Dermis blood vessel endothelial cell (primary cell): ENCODE measurements around the gene CELF1. TPM values are rescaled to one million over a fixed set of nuclear protein-coding genes. Genes with fewer than 3 reads are reported as not detected.
A peak's percentile ranks its signal among the peaks of the same experiment; 100 is the strongest.

Experiments
- DNase-seq: peaks from one replicate; pipeline ENCODE4 v3.0.0; 2010
- total RNA-seq: library from RNA; depleted of rRNA; stranded (reverse); fragments of >200 nt; gene quantifications from 2 replicates; pipeline ENCODE4 v1.2.3, GENCODE V29; 2014

CELF1 gene
- total RNA-seq, 1 donor from 2014 or later, result 97.0 TPM

GRCh38 chr11:47480762-47481161 lies 72.2 kb downstream of the CELF1 start:
- no peak for DNase-seq

- no peak for DNase-seq
These were observed 74.1 kb downstream of the CELF1 start for GRCh38 chr11:47478651-47479329.

DNA sequence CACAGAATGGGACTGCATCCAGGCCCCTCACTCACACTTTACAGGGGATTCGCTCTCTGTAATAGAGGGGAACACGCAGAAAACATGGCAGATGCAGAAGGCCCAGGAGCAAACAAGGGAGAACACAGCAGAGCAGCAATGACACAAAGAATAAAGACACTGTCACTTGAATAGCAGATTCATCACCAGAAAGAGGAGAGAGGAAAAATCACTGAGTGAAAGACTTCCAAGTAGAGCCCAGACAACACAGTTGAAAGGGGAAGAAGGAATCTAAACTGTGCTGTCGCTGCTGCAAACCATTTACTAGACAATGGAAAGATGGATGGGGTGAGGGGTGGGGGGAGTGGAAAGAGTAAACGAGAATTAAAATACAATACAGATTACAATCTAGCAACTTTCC lies 75.2 kb downstream of the CELF1 start:
- no peak for DNase-seq

DNA sequence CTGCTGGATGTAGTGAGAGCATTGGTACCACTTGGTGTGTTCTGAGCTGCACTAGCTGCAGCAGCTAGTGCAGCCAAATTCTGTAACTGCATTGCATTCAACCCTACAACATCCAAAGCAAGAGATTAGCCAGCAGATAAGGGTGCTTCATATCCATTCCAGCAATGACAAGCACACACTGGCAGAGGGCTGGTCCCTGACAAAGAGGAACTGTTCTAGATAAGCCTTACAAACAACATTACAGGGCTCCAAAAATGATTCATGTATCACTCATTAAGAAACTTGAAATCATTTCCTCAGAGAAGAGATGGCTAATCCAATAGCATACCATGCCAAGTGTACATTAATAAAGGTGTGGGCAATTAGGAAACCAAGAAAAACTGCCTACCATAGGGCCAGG lies 75.6 kb downstream of the CELF1 start:
- DNase-seq, result peak; percentile 60

GRCh38 chr11:47470671-47471070 lies 82.3 kb downstream of the CELF1 start:
- no peak for DNase-seq

- DNase-seq, result no peak
These were observed 83.4 kb downstream of the CELF1 start for GRCh38 chr11:47469361-47470179.

DNA sequence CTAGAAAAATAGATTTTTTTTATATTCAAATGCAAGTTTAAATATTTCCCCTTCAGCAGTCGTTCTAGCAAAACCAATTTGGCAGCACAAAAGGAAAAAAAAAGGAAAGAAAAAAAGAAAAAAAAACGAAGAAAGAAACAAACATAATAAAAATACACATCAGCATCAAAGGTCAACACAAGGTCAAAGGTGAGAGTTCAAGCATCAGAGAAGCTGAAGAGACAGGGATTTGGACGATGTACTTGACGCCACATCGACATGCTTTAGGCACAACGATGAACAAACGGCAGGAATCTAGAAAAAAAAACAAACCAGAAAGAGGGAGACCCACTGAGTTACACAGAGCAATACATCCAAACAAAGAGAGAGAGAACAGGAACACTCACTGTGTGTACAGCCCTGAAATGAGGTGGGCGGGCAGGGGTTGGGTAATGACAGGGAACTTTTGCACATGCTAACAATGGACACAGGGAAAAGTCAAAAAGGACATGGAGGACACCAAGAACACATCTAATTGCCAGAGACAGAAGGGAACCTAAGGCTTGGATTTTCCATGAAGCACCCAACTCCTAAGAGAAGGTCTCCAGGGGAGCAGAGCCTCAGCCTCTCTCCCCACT lies 84.2 kb downstream of the CELF1 start:
- DNase-seq, result peak; percentile 21

DNA sequence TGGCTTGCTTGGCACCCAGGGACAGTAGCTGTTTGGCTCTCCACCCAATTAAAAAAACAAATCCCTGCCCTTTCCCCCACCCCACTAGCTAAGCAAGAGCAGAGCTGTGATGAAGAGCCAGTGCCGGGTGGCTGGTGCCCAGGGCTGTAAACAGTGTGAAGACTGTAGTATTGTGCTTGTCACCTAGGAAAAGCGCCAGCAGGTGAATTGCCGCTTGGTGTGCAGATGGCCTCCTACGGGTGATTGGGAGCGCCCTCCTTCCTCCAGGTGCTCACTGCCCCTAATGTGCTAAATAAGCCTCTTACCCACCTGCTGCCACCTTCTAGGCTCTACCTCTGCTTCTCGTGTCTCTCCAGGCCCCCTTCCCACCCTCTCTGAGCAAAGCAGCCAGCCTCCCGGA lies 85.6 kb downstream of the CELF1 start:
- peak; percentile 22 for DNase-seq

DNA sequence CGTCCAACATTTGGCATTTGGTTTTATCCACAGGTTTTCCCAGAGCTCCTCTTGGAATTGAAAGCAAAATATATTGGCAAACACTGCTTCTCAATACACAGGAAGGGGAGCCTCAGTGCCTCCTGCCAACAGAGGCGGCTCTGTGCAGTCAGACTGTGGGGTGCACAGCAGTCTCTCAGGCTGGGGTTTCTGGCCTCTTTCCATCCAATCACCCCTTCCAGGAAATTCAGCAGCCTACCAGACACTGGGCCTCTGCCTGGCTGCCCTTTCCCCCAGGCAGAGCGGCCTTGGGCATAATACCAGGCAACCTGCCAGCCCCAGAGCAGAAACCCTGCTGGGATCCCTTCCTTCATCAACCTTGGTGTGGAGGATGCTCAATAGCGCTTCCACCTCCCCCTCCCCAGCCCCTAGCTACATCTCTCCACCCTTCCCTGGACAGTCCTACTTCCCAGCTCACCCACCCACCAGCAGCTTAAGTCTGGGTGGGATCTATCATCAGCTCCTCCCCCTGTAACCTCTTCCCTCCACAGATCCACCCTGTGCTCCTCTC lies 86.2 kb downstream of the CELF1 start:
- peak; percentile 77 for DNase-seq

- DNase-seq, result peak; percentile 67
These were observed 86.7 kb downstream of the CELF1 start for GRCh38 chr11:47466201-47466600.

GRCh38 chr11:47464483-47464882 lies 88.4 kb downstream of the CELF1 start:
- no peak for DNase-seq

DNA sequence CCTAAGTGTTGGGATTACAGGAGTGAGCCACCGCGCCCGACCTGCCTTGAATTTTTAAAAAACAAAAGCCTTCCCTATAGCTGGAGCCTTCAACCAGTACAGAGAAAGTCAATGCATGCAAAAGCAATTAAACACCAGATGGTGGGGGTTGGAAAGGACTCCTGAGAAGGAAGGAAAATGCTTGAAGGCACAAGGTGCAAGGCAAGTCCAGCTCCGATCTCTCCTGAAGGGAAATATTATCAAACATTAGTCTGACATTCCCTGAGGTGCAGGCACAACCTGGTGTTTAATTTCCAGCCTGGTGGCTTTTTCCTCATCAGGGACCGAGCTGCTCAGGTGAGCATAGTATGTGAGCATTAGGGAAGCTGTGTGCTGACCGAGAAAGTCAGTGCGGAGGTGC lies 91.1 kb downstream of the CELF1 start:
- no peak for DNase-seq

GRCh38 chr11:47460571-47461235 lies 92.2 kb downstream of the CELF1 start:
- DNase-seq, result peak; percentile 21

DNA sequence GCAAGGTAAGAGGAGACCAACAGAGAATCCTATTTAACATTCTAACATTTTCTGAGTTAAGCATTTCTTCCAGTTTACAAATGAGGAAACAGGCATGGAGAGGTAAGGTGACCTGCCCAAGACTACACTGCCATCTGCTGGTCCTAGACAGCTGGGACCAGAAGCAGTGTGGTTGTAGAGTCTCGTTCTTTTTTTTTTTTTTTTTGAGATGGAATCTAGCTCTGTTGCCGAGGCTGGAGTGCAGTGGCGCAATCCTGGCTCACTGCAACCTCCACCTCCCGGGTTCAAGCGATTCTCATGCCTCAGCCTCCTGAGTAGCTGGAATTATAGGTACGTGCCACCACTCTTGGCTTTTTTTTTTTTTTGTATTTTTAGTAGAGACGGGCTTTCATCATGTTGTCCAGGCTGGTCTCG lies 98.7 kb downstream of the CELF1 start:
- peak; percentile 88 for DNase-seq

GRCh38 chr11:47453365-47453764 lies 99.6 kb downstream of the CELF1 start:
- DNase-seq, result no peak

DNA sequence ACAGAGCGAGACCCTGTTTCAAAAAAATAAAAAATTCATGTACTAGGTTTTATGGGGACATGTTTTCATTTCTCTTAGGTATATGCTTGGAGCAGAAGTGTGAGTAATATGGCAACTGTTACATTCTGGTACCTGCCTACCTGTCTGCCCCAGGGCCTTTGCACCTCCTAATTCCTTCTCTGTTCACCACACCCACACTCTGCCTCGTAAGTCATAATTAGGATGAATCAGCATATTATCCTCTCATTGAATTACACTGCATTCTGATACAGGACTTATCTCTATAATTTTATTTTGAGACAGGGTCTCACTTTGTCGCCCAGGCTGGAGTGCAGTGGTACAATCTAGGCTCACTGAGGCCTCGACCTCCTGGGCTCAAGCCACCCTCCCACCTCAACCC lies 100.9 kb downstream of the CELF1 start:
- DNase-seq, result no peak

GRCh38 chr11:47451436-47451835 lies 101.5 kb downstream of the CELF1 start:
- DNase-seq, result no peak

DNA sequence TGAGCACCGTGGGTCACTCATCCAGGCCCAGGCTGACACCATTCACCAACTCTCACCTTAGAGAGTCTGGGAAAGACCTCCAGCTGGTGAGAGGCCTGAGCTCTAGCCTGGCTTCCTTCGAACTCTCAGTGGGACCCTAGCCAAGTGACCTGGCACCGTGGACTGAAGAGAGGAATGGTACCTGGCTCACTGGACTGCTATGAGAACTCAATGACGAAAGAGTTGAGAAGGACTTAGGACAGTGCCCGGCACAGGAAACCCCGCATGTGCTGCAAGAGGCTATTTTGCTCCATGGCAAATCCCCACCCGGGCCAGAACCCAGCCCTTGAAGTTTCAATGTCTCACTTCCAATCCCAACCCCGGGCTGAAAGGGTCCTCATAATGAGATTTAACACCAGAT lies 103.4 kb downstream of the CELF1 start:
- no peak for DNase-seq

DNA sequence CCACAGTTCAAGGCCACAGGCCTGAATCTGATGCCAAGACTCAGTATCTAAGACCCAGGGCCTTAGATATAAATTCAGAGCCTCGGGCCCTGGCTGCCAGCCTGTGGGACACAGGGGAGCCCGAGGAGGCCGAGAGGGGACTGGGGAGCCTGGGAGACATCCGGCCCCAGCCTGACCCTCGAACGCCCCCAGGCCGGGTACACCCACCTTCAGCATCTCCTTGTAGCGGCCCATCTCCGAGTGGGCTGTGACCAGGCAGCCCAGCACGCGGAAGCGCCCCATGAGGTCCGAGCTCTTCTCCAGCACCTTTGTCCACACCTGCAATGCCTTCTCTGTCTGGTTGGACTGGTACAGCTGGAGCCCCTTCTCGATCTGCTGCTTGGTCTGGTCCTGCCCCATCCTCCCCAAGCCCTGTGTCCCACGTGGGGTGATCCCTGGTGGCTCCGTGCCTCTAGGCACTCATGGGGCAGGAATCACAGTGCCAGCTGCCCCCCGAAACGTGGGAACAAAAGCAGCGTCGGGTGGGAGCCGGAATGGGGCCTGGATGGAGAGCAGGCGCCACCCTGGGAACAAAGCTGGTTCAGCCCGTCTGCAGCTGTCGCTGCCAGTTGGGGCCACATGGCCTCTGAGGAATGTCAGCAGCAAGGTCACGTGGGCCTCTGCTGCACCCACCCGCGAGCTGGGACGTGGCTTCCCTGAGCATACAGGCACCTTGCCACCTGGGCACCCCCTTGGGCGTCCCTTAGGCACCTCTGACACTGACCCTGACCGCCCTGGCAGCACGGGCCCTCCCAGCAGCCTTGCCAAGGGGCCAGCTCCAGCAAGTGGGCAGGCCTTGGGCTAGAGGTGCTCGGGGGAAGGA lies 104.1 kb downstream of the CELF1 start, which contains the start of gene RAPSN:
TSS of gene RAPSN (minus strand) at position 571 of the 862 bp plus-strand sequence. CDS start at position 399, 172 bp downstream.
- no peak for DNase-seq

DNA sequence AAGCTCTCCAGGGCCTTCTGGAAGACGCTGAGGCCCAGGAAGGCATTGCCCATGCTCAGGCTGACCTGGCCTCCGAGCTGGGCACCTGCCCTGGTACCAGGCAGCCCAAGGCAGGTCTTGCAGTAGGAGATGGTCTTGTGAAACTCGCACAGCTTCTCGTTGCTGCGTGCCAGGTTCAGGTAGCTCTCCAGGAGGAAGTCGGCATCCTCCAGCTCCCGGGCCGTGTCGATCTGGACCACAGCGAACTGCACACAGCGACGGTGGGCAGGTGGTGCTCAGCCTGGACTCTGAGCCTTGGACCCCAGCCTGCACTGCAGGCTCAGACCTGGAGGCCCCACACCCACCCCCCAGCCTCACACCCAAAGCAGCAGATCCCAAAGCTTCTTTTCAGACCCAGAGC lies 105.0 kb downstream of the CELF1 start:
- no peak for DNase-seq

GRCh38 chr11:47446833-47447232 lies 106.1 kb downstream of the CELF1 start:
- no peak for DNase-seq

GRCh38 chr11:47445840-47446239 lies 107.1 kb downstream of the CELF1 start:
- no peak for DNase-seq
